Renal cortical epithelial cell (primary cell): ENCODE results near the gene TMEM95. TPM values are rescaled to one million over a fixed set of nuclear protein-coding genes. Genes with fewer than 3 reads are reported as not detected.
A peak's percentile ranks its signal among the peaks of the same experiment; 100 is the strongest.
"Not testable (repeated sequence)": the region's sequence is repeated elsewhere in the genome, so short reads cannot be mapped to it uniquely, and the experiment has no call there.

Source experiments
- DNase-seq: peaks from one replicate; pipeline ENCODE4 v3.0.0-alpha.2; 2011; ENCODE audit warnings: low read depth
- total RNA-seq: library from RNA; depleted of rRNA; stranded (reverse); fragments of >200 nt; gene quantifications from 2 replicates; pipeline ENCODE4 v1.2.3, GENCODE V29; 2014

Gene TMEM95
- total RNA-seq, 1 donor from 2014 or later: not detected

DNA sequence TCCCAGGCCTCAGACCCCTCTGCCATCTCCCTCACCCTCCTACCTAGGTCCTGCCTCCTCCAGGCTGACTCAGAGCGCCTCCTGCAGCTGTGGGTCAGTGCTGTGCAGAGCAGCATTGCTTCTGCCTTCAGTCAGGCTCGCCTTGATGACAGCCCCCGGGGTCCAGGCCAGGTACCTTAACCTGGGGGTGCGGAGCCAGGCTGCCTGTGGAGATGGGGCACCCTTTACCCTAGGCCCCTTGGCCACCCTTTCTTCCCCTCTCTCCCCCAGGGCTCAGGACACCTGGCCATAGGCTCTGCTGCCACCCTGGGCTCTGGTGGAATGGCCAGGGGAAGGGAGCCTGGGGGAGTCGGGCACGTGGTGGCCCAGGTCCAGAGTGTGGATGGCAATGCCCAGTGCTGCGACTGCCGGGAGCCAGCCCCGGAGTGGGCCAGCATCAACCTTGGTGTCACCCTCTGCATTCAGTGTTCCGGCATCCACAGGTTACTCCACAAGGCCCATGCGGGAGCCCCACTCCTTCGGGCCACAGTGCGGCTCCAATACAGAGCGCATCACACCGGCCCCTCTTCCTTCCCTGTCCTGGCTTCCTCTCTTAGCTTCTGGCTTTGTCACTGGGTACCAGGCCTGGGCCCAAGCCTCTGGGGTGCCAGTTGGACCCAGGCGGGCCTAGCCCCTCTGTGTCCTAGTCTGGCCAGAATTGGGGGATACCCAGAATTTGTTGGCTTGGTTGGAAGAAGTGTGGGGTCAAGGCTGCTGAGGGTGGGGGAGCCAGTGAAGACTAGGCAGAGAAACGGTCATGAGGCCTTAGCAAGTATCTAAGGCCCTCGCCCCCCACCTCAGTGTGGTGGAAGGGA, 8.0 kb upstream of the TMEM95 start:
- no peak for DNase-seq

DNA sequence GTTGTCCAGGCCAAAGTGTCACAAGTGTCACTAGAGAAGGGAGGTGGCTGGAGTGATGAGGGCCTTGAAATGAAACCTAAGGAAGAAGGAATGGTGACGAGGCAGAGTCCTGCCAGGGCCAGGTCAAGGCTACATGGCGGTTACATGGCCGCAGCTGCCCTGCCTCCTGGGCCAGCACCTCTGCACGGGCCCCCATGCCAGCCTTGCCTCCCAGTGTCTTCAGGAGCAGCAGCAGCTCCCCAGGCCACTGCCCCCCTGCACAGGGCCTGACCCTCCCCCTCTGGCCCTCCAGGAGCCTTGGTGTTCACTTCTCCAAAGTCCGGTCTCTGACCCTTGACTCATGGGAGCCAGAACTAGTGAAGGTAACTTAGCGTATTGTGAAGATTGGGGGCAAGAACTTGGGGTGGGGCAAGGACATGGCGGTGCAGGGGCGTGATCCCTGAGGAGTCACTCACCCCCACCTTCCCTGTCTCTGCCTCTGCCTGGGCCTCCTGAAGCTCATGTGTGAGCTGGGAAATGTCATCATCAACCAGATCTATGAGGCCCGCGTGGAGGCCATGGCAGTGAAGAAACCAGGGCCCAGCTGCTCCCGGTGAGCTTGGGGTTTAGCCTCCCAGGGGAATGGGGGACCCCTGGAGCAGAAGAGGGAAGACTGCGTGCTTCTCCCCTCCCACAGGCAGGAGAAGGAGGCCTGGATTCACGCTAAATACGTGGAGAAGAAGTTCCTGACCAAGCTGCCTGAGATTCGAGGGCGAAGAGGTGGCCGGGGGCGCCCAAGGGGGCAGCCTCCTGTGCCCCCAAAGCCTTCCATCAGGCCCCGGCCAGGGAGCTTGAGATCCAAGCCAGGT, 7.1 kb upstream of the TMEM95 start:
- no peak for DNase-seq

DNA sequence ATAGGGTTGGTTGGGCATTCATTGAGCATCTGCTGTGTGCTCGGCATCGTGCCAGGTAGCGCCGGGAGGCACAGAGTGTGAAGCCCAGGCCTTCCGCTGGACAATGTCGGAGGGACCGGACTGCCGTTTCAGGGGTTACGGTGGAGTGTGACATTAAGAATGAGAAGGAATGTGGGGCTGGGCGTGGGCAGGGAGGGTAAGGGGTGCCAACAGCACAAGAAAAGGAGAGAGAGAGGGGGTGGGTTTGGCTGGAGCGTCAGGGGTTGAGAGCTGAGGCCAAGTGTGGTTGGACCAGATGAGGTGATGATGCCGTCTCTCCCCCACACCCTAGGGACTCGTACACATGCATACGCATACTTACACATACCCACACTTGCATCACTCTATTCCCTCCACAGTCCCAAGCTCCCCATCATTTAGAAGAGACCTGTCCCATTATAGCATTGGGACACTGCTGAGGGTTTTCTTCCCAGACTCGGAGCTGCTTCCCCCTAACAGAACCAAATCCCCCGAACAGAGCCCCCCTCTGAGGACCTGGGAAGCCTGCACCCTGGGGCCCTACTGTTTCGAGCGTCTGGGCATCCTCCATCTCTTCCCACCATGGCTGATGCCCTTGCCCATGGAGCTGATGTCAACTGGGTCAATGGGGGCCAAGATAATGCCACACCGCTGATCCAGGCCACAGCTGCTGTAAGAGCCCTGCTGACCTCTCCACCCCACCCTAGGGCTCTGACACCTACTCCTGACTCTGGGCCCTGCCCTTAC, 6.3 kb upstream of the TMEM95 start:
- no peak for DNase-seq

DNA sequence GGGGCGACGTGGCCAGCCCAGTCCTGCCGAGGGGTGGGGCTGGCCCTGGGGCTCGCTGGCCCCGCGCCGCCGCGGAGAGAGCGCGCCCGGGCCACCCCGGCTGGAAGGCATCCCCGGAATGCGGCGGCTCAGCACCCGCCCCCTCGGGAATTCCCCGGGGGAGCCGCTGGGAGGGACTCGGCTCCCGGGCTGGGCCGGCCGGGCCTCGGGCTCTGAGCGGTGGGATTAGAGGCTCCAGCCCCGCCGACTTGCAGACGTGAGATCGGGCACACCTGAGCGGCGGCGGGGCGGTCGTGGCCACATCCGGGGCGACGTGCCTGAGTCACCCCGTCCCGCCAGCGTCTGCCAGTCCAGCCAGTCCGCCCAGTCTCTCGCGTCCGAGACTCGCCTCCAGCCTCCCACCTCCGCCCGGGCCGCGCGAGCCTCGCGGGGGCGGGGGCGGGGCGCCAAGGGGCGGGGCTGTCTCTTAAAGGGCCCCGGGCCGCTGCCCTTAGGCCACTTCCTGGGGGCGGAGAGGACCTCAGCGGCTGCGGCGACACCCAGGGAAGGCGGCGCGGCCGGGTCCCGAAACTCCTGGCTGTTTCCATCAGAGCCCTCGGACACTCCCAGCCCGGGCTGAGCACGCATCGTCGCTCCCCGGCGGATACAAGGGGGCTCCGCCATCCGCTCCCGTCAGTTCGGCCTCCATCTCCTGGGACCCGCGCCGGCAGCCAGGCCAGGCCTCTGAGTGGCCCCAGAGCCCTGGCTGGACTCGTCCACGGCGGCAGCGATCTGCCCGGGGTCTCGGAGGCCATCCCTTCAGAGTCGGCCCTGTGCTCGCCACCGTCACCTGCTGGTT, 3.1 kb upstream of the TMEM95 start, which contains the start of gene KCTD11:
KCTD11 (plus strand) TSS at position 498 of the 838 bp plus-strand sequence.
- peak; percentile 70 for DNase-seq

DNA sequence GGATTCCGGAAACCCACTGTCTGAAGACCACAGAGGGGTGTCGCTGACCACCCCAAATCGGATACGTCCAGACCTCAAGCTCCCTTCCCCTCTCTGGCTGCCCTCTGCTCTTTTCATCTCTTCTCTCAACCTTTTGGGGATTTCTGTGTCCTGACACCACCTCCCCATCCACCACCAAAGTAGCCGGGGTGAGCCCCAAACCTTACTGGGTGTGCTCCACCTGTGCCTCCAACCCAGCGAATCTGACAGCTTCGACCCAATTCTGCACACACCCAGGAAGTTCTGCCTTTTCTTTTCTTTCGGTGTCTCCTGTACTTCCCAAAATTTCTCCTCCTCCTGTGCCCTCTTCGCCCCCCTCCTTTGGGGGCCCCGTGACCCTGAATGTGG, 2.5 kb upstream of the TMEM95 start:
- no peak for DNase-seq

DNA sequence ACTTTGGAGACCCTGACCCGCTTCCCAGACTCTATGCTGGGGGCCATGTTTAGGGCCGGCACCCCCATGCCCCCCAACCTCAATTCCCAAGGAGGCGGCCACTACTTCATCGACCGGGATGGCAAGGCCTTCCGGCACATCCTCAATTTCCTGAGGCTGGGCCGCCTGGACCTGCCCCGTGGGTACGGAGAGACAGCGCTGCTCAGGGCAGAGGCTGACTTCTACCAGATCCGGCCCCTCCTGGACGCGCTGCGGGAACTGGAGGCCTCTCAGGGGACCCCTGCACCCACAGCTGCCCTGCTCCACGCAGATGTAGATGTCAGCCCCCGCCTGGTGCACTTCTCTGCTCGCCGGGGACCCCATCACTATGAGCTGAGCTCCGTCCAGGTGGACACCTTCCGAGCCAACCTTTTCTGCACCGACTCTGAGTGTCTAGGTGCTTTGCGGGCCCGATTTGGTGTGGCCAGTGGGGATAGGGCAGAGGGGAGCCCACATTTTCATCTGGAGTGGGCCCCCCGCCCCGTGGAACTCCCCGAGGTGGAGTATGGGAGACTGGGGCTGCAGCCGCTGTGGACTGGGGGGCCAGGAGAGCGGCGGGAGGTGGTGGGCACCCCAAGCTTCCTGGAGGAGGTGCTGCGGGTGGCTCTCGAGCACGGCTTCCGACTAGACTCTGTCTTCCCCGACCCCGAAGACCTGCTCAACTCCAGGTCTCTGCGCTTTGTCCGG, 1.9 kb upstream of the TMEM95 start:
- no peak for DNase-seq

DNA sequence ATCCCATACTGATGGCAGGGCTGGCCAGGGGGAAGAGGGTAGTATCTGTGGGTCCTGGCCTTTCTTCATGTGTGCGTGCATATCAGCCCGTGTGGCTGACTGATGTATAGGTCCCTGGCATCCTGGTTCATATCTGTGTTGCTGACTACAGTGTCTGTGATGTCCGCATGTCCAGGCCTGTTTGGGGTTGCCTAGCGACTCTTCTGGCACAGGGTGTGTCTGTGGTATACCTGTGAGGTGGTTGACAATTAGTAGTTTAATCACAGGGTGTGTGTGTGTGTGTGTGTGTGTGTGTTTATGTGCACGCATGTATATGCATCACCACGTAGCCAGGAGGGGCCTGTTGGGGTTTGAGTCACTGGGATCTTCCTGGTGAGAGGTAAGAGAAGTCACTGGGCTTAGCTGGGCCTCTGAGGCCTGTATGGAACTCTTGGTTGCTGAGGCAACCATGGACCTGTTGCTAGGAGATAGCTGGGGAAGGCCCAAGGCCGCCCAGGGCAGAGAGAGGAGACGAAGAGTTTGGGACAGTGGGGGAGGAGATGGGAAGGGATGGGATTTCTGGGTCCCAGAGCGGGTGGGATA, 603 bp upstream of the TMEM95 start:
- no peak for DNase-seq

DNA sequence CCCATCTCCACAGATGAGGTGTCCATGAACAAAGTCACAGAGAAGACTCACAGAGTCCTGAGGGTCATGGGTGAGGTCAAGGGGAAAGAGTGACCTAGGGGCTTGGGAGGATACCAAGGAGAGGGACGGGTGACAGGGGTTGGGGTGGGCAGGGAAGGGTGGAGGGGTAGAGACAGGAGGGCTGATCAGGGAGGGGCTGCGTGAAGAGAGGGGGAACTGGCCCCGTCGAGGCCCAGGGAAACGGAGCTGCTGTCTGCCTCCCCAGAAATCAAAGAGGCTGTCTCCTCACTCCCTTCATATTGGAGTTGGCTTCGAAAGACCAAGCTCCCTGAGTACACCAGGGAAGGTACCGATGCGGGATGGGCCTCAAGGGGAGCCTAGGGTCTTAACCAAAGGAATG, 617 bp downstream of the TMEM95 start:
- no peak for DNase-seq

DNA sequence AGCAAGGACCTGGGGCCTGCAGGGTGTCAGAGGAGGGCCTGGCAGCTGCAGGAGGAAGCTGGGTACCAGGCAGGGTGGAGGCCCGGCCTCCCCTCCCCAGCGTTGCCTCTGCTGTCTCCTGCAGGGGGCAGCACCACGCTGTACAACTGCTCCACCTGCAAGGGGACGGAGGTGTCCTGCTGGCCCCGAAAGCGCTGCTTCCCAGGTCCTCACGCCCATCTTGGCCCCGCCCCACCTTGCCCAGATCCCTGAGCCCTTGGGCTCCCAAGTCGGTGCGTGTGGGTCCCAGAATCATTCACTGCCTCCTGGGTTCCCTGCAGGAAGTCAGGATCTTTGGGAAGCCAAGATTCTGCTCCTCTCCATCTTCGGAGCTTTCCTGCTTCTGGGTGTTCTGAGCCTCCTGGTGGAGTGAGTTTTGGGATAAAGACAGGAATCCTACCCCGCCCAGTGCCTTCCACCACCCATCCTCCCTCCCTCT, 1.2 kb downstream of the TMEM95 start:
- peak; percentile 46 for DNase-seq

DNA sequence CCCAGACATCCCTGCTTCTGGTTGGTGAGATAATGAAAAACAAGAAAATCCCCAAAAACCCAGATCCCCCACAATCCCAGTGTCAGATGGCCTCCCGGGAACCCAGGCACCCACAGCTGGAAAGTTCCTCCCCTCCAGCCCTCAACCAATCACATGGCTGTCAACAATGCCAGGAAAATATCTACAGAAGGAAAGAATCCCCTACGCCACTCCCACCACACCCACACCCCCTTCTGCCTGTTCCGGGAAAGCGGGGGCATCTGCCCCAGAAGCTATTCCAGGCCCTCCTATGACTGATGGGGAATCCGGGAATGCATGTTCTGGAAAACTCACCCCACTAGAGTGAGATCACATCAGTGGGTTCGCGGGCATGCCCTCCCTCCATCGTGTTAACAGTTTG, 1.8 kb downstream of the TMEM95 start:
- DNase-seq: no peak

DNA sequence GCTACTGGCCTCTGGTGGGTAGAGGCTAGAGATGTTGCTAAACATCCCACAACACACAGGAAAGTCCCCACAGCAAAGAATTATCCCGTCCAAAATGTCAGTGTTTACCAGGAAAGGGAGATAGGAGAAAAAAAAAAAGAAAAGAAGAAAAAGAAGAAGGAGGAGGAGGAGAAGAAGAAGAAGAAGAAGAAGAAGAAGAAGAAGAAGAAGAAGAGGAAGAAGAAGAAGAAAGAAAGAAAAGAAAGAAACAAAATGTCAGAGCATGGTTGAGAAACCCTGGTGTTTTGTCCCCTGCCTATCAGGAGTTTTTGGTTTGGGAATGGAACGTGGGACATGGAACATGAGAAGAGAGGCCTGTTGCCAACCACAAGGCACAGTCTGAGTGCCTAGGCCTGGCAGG, 2.4 kb downstream of the TMEM95 start:
- no peak for DNase-seq

DNA sequence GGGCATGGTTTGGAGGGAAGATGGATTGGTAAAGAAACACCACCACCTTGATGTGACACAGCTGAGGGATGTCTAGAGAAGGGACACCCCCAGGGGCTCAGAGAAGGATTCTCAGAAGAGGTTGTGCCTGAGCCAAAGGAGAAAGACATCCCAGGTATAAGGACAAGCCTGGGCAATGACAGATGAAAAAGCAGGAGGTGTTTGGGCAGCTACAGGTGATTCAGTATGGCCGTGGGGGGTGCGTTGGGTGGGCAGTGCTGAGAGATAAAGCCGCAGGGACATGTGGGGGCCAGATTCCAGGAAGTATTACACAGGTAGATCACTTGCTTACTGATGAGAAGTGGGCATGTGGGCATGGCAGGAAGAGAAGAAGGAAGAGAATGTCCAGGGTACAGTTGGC, 7.0 kb downstream of the TMEM95 start:
- no peak for DNase-seq

DNA sequence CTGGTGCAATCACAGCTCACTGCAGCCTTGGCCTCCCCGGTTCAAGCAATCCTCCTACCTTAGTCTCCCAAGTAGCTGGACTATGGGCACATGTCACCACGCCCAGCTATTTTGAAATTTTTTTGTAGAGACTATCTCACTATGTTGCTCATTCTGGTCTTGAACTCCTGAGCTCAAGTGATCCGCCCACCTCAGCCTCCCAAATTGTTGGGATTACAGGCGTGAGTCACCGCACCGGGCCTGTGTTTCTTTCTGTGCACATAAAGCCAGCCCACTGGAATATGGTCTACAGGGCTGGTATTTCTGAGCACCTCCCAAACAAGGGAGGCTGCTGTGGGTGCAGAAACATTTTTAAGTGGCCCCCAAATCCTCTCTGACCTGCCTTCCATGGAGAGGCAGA, 8.4 kb downstream of the TMEM95 start:
- DNase-seq: no peak

DNA sequence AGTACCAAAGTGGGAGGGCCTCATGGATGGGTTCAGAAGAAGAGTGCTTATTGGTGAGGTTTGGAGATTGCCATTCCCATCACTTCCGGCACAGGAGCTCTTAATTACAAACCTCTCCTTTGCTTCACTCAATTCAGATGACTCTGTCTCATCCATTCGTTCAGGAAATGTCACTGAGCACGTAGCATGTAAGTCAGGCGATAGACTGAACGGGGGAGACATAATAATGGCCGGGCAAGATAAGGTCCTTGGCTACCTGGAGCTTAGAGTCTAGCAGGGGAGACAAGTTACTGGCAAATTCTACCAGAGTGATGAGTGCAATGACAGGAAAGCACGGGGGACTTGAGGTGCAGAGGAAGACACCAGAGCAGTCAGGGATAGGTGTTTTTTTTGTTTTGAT, 11.0 kb downstream of the TMEM95 start:
- not testable (repeated sequence) for DNase-seq

DNA sequence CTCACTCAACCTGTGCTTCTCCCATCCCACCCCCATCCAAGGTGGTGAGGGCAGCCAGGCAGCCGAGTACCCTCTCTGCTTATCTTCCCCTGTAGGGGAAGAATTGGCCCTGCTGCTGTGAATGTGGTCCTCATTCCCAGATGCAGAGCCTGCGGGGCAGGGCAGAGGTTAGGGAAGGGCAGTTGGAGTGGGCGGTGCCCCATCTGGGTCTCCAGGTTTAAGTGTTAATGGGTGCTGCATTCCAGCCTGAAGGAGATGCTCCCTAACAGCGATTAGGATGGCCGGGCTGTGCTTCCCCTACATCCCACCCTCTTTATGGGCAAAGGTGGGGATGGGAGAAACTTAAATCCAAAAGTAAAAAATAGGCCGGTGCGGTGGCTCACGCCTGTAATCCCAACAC, 12.1 kb downstream of the TMEM95 start:
- no peak for DNase-seq

DNA sequence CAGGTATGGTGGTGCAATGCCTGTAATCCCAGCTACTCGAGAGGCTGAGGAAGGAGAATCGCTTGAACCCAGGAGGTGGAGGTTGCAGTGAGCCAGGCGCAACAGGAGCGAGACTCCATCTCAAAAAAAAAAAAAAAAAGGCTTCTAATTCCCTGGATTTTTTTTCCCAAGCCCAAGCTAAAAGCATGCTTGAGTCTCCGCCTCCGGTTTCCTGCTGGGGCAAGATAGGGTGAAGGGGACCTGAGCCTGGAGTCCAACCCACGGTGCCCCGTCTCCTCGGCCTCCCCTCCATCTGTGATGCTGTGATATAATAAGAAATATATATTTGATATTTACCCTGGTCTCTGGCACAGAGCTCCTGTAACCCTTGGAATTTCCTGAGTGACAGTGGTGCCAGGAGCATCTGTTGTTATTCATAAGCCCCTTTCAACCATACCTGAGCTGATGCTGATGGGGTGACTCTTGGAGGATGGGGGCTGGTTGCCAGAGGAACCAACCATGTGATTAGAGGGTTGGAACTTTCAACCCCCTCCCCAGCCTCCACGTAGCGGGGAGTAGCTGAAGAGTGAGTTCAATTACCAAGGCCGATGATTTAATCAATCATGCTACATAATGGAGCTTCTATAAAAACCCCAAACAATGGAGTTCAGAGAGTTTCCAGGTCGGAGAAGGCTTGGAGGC, 13.1 kb downstream of the TMEM95 start:
- no peak for DNase-seq

DNA sequence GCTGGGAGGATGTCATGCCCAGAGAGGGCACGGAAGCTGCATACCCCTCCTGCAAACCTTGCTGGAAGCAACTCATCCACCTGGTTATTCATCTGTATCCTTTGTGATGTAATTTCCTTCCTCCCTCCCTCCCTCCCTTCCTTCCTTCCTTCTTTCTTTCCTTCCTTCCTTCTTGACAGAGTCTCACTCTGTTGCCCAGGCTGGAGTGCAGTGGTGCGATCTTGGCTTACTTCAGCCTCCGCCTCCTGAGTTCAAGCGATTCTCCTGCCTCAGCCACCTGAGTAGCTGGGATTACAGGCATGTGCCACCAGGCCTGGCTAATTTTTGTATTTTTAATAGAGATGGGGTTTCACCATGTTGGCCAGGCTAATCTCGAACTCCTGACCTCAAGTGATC, 13.6 kb downstream of the TMEM95 start:
- not testable (repeated sequence) for DNase-seq

DNA sequence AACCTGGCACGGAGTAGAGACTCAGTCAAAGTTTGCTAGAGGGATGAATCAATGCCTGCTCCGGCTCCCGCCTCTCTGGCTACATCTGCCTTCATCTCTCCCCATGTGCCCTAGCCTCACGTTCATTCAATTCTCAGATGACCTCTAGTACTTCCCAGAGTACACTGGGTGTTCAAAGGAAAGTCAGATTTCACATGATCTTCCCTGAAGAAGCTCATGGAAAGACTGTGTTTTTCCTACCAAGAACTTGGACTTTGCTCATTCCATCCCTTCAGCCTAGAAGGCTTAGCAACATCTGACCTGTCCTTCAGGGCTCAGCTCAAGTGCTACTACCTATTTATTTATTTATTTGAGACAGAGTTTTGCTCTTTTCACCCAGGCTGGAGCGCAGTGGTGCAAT, 14.9 kb downstream of the TMEM95 start:
- DNase-seq: no peak

DNA sequence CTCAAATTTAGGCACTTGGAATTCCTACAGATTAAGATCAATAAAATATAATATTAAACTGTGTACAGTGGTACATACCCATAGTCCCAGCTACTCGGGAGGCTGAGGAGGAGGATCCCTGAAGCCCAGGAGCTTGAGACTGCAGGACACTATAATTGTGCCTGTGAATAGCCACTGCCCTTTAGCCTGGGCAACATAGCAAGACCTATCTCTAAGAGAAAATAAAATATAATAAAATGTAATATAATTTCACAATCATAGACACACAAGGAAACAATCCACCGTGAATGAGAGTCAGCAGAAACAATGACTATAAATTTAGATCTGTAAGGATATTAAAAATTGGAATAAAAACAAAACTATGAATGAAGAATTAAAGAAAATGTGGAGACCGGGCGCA, 15.9 kb downstream of the TMEM95 start:
- no peak for DNase-seq

DNA sequence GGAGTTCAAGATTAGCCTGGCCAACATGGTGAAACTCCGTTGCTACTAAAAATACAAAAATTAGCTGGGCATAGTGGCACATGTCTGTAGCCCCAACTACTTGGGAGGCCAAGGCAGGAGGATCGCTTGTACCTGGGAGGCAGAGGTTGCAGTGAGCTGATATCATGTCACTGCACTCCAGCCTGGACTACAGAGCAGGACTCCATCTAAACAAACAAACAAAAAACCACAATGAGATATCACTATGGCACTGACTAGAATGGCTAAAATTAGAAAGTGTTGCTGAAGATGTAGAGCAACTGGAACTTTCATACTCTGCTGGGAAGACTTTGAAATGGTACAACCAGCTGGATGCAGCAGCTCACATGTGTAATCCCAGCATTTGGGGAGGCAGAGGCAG, 19.4 kb downstream of the TMEM95 start:
- no peak for DNase-seq
